Esophagus squamous epithelium (tissue), 4 donors: ENCODE results near the gene MOB3B.
"Not testable (repeated sequence)": the region's sequence is repeated elsewhere in the genome, so short reads cannot be mapped to it uniquely, and the experiment has no call there.

ENCODE experiments used
- POLR2A ChIP-seq, 4 donors: fragments of 450-650 bp; IDR thresholded peaks; one replicate each; pipeline ENCODE4 v1.6.1; 2017; ENCODE audit warnings: antibody characterized with exemption in 4 of 4, mild to moderate bottlenecking in 4 of 4, moderate library complexity in 3 of 4
- TF ChIP-seq, protein P1 (sequence below), 6 experiments: fragments of 450-650 bp in 4 of 6; fragments of 200-600 bp in 2 of 6; sonication (generic) in 2 of 6; IDR thresholded peaks; one replicate each; pipeline ENCODE4 v1.5.1; 2016 to 2019; ENCODE audit warnings: antibody characterized with exemption in 6 of 6, mild to moderate bottlenecking in 4 of 6, moderate library complexity in 4 of 6

DNA sequence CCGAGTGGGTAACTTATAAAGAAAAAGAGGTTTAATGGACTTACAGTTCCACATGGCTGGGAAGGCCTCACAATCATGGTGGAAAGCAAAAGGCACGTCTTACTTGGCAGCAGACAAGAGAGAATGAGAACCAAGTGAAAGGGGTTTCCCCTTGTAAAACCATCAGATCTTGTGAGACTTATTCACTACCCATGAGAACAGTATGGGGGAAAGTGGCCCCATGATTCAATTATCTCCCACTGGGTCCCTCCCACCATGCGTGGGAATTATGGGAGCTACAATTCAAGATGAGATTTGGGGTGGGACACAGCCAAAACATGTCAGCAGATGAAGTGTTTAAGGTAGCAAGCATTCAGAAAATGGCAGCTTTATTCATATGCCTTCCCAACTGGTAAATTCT lies 81.3 kb downstream of the MOB3B start:
- TF ChIP-seq, protein P1, sequence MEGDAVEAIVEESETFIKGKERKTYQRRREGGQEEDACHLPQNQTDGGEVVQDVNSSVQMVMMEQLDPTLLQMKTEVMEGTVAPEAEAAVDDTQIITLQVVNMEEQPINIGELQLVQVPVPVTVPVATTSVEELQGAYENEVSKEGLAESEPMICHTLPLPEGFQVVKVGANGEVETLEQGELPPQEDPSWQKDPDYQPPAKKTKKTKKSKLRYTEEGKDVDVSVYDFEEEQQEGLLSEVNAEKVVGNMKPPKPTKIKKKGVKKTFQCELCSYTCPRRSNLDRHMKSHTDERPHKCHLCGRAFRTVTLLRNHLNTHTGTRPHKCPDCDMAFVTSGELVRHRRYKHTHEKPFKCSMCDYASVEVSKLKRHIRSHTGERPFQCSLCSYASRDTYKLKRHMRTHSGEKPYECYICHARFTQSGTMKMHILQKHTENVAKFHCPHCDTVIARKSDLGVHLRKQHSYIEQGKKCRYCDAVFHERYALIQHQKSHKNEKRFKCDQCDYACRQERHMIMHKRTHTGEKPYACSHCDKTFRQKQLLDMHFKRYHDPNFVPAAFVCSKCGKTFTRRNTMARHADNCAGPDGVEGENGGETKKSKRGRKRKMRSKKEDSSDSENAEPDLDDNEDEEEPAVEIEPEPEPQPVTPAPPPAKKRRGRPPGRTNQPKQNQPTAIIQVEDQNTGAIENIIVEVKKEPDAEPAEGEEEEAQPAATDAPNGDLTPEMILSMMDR (IDR thresholded peaks at IDR 0.05) = not testable (repeated sequence)
- not testable (repeated sequence) for TF ChIP-seq POLR2A (IDR thresholded peaks at IDR 0.05)
